ENCODE measurements around the gene RBFOX2.

DNA sequence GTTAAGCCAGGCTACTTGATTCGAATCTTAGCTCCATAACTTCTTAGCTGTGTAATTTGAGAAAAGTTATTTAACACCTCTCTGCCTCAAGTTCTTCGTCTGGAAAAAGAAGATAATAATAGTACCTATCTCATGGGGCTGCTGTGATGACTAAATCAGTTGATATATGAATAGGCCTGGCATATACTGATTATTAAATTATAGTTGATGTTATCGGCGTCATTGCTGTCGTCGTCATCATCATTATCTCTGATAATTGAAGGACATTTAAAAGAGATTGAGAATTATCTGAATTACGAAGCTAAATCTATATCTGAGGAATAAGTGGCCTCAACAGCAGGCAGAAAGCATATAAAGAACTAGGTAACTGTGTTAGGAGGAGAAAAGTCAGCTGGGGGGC lies 165.9 kb downstream of the RBFOX2 start:
- TF ChIP-seq, protein P1, sequence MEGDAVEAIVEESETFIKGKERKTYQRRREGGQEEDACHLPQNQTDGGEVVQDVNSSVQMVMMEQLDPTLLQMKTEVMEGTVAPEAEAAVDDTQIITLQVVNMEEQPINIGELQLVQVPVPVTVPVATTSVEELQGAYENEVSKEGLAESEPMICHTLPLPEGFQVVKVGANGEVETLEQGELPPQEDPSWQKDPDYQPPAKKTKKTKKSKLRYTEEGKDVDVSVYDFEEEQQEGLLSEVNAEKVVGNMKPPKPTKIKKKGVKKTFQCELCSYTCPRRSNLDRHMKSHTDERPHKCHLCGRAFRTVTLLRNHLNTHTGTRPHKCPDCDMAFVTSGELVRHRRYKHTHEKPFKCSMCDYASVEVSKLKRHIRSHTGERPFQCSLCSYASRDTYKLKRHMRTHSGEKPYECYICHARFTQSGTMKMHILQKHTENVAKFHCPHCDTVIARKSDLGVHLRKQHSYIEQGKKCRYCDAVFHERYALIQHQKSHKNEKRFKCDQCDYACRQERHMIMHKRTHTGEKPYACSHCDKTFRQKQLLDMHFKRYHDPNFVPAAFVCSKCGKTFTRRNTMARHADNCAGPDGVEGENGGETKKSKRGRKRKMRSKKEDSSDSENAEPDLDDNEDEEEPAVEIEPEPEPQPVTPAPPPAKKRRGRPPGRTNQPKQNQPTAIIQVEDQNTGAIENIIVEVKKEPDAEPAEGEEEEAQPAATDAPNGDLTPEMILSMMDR (IDR thresholded peaks at IDR 0.05) = no peak
- no peak for TF ChIP-seq ZFX (IDR thresholded peaks at IDR 0.05; ENCODE audit: borderline replicate concordance)
